Spleen (tissue), 11 donors: Measurements from ENCODE around the gene CTSK. TPM values are rescaled to one million over a fixed set of nuclear protein-coding genes. Genes with fewer than 3 reads are reported as not detected.

Experiments used
- DNase-seq: peaks from one replicate; pipeline ENCODE4 v3.0.0-alpha.2; 2020
- H3K27ac ChIP-seq, 8 donors: fragments of 200-600 bp; sonication (generic) in 7 of 8; 1 replicate in 4 of 8; 2 replicates in 4 of 8; pipeline versions ENCODE4 v1.5.0 to v1.8.0; 2016 to 2021; ENCODE audit warnings: inconsistent platforms in 4 of 8, mild to moderate bottlenecking in 4 of 8, moderate library complexity in 1 of 8
- H3K27me3 ChIP-seq, 7 donors: fragments of 200-600 bp; sonication (generic) in 6 of 7; replicated peaks in 1 of 7; 1 replicate in 4 of 7; 2 replicates in 3 of 7; pipeline versions ENCODE4 v1.5.0 to v1.8.0; 2016 to 2021; ENCODE audit warnings: inconsistent platforms in 3 of 7, mild to moderate bottlenecking in 1 of 7
- H3K36me3 ChIP-seq, 6 donors: fragments of 200-600 bp; sonication (generic) in 5 of 6; 1 replicate in 4 of 6; 2 replicates in 2 of 6; pipeline versions ENCODE4 v1.5.0 to v1.8.0; 2016 to 2021; ENCODE audit warnings: inconsistent platforms in 2 of 6
- H3K4me1 ChIP-seq, 6 donors: fragments of 200-600 bp; sonication (generic) in 5 of 6; 1 replicate in 3 of 6; 2 replicates in 3 of 6; pipeline versions ENCODE4 v1.5.0 to v1.8.0; 2016 to 2021; ENCODE audit warnings: inconsistent platforms in 3 of 6
- H3K4me3 ChIP-seq, 8 donors: fragments of 200-600 bp; sonication (generic) in 7 of 8; 1 replicate in 4 of 8; 2 replicates in 4 of 8; pipeline versions ENCODE4 v1.5.0 to v1.8.0; 2016 to 2021; ENCODE audit warnings: inconsistent platforms in 4 of 8, mild to moderate bottlenecking in 4 of 8, moderate library complexity in 2 of 8
- H3K9me3 ChIP-seq, 8 donors: fragments of 200-600 bp; sonication (generic) in 7 of 8; 1 replicate in 4 of 8; 2 replicates in 4 of 8; pipeline versions ENCODE4 v1.5.0 to v1.8.0; 2016 to 2021; ENCODE audit warnings: inconsistent platforms in 4 of 8
- POLR2A ChIP-seq, 3 donors: fragments of 450-650 bp; IDR thresholded peaks; one replicate each; pipeline ENCODE4 v1.5.1; 2017; ENCODE audit warnings: antibody characterized with exemption in 3 of 3, mild to moderate bottlenecking in 1 of 3
- POLR2AphosphoS5 ChIP-seq, 3 donors: sonication (generic); formaldehyde crosslinking; IDR thresholded peaks; one replicate each; pipeline ENCODE4 v1.5.1; 2017; ENCODE audit warnings: antibody characterized with exemption in 3 of 3
- WGBS, 5 donors: extraction: QIAGEN DNeasy Blood & Tissue Kit in 3 of 5; methylation state at CpG; one replicate each; pipeline versions ENCODE4 v1.1.5 to v1.1.7; 2013 to 2018; 5-methylcytosine and 5-hydroxymethylcytosine counted together
- intact Hi-C: fragments of 100-400 bp; cut with DNase I; formaldehyde crosslinking; loops from one replicate; pipeline ENCODE4 v1.15.0; 2023; ENCODE audit warnings: low total_unique reads
- polyA plus RNA-seq, 3 donors: library from polyadenylated mRNA; stranded (reverse); fragments of 200-250 nt; gene quantifications; one replicate each; pipeline ENCODE4 v1.2.1, GENCODE V29; 2013
- total RNA-seq, 7 donors: library from RNA; depleted of rRNA in 3 of 7; stranded (reverse); fragments of >200 nt in 3 of 7; fragmentation: NEBNext Ultra II Directional in 4 of 7; extraction: Animal tissue kit (Norgen Biotek cat#: 25700) in 4 of 7; gene quantifications; one replicate each; pipeline versions ENCODE4 v1.1.0 to v1.2.1, GENCODE V29; 2016 to 2021
- TF ChIP-seq, protein P1 (sequence below), 11 experiments: fragments of 200-600 bp in 7 of 11; fragments of 450-650 bp in 4 of 11; sonication (generic) in 4 of 11; IDR thresholded peaks in 8 of 11; conservative IDR thresholded peaks in 3 of 11; 1 replicate in 7 of 11; 2 replicates in 4 of 11; pipeline versions ENCODE4 v1.4.0 to v1.8.0; 2016 to 2021; ENCODE audit warnings: antibody characterized with exemption in 11 of 11, inconsistent platforms in 4 of 11, mild to moderate bottlenecking in 1 of 11
- donor health status: healthy with polysubstance abuse.
- donor health status: DM: no; HTN: no; CAD: no; lungs with moderate emphysema.
- donor health status: DM: no; HTN: no; CAD: no.
- donor health status: Bipolar disorder and iron deficiency.
- donor health status: healthy.
- donor health status: DM: no; HTN: no; CAD: no.
- donor health status: DM: yes; HTN: yes; CAD: no.

CTSK gene
- total and polyA plus RNA-seq, 10 donors, result 11.5 to 68.2 (median 22.2) TPM

DNA sequence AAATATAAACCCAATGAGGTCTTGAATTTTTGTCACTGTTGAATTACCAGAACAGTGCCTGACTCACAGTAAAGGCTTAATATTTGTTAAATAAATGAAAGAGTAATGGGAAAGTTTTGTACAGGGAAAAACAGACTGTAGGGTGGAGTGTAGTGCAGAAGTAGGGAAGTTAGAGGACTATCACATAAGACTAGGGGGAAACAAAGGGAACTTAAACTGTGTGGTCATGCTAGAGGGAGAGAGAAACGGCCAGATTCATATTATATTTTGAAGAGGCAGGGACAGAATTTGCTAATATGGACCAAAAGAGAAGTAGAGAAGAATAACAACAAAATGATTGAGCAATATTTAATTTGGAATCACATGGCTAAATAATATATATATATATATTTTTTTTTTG is 14.8 kb downstream of the CTSK start:
- peaks cover 0 to 52% (median 9%) of the 10 kb centered on the region in 6 donors for H3K4me1 ChIP-seq
- H3K9me3 ChIP-seq, result no peaks in the 10 kb centered on the region
- peaks cover 0 to 36% (median 13%) of the 10 kb centered on the region in 6 donors for H3K36me3 ChIP-seq
- TF ChIP-seq, protein P1, sequence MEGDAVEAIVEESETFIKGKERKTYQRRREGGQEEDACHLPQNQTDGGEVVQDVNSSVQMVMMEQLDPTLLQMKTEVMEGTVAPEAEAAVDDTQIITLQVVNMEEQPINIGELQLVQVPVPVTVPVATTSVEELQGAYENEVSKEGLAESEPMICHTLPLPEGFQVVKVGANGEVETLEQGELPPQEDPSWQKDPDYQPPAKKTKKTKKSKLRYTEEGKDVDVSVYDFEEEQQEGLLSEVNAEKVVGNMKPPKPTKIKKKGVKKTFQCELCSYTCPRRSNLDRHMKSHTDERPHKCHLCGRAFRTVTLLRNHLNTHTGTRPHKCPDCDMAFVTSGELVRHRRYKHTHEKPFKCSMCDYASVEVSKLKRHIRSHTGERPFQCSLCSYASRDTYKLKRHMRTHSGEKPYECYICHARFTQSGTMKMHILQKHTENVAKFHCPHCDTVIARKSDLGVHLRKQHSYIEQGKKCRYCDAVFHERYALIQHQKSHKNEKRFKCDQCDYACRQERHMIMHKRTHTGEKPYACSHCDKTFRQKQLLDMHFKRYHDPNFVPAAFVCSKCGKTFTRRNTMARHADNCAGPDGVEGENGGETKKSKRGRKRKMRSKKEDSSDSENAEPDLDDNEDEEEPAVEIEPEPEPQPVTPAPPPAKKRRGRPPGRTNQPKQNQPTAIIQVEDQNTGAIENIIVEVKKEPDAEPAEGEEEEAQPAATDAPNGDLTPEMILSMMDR (IDR thresholded peaks at IDR 0.05 in 8 of 11, conservative IDR thresholded peaks at IDR 0.05 in 3 of 11), result no peak
- TF ChIP-seq POLR2AphosphoS5 (IDR thresholded peaks at IDR 0.05) (no peak), POLR2A (IDR thresholded peaks at IDR 0.05) (no peak)
- 31 to 64% (median 38%) methylated on average over 1 of the region's 1 CpG for WGBS, 5 donors
- DNase-seq, result no peak
- peak overlapping the region in 7 of 8 donors; percentile 7 to 71 (median 49) for H3K27ac ChIP-seq
- H3K27me3 ChIP-seq, result no peaks in the 10 kb centered on the region
- intact Hi-C loops, result no loop called here
- H3K4me3 ChIP-seq, result no peak overlapping the region

DNA sequence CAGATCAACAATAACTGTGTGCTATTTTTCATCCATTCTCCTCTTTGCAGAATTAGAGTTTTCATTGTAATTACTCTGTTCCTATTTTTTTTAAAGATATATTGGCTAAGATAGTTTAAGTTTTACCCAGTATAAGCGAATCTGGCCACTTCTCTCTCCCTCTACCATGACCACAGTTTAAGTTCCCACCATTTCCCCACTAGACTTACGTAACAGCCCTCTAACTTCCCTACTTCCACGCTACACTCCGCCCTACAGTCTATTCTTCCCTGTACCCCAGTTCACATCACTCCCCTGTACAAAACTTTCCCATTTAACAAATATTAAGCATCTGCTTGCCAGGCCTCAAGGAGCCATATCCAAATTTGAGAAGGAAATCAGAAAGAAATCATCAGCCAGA is 16.5 kb downstream of the CTSK start:
- WGBS, 5 donors, result 49 to 73% (median 69%) methylated on average over 4 of the region's 4 CpGs
- peaks cover 0 to 58% (median 17%) of the 10 kb centered on the region in 6 donors for H3K4me1 ChIP-seq
- intact Hi-C loops, result no loop called here

DNA sequence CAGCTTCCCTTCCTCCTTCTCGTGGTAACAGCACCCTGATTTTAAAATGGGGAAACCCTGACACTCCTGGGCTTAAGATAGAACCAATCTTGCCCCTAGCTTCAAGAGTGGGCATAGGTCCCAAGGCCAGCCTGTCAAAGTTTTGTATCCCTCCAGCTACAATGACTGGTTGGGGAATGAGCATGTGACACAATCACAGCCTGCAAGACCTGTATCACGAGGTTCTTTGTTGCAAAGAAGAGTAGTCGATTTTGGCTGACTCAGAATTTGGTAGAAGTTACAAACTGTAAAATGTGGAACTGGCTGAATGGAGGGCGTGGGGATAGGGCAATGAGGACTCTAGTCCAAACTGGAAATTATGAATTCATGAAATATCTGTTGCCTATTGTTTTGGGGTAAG is 18.7 kb downstream of the CTSK start:
- Histone ChIP-seq H3K27me3 (no peaks in the 10 kb centered on the region), H3K27ac (peak overlapping the region in 5 of 8 donors; percentile 22 to 79 (median 70)), H3K4me3 (no peak overlapping the region), H3K9me3 (no peaks in the 10 kb centered on the region), H3K36me3 (no peaks in the 10 kb centered on the region), H3K4me1 (peaks cover 0 to 57% (median 17%) of the 10 kb centered on the region in 6 donors)
- no peak for DNase-seq
- intact Hi-C loops, result no loop called here
- TF ChIP-seq, protein P1 (IDR thresholded peaks at IDR 0.05 in 8 of 11, conservative IDR thresholded peaks at IDR 0.05 in 3 of 11), result no peak
- TF ChIP-seq POLR2AphosphoS5 (IDR thresholded peaks at IDR 0.05) (no peak), POLR2A (IDR thresholded peaks at IDR 0.05) (no peak)
- WGBS, 5 donors, result 50 to 74% (median 60%) methylated on average over 4 of the region's 4 CpGs

More for the DNA sequence above, 16.5 kb downstream of the CTSK start:
- Histone ChIP-seq H3K27ac (peak overlapping the region in 6 of 8 donors; percentile 5 to 79 (median 63)), H3K27me3 (no peaks in the 10 kb centered on the region), H3K4me3 (peak overlapping the region in 1 of 8 donors; percentile 31), H3K36me3 (peaks cover 0 to 20% (median 4%) of the 10 kb centered on the region in 6 donors), H3K9me3 (no peaks in the 10 kb centered on the region)
- TF ChIP-seq, protein P1 (IDR thresholded peaks at IDR 0.05 in 8 of 11, conservative IDR thresholded peaks at IDR 0.05 in 3 of 11), result no peak
- peak in 1 of 3 donors; percentile 7 for TF ChIP-seq POLR2AphosphoS5 (IDR thresholded peaks at IDR 0.05)
- no peak for DNase-seq

DNA sequence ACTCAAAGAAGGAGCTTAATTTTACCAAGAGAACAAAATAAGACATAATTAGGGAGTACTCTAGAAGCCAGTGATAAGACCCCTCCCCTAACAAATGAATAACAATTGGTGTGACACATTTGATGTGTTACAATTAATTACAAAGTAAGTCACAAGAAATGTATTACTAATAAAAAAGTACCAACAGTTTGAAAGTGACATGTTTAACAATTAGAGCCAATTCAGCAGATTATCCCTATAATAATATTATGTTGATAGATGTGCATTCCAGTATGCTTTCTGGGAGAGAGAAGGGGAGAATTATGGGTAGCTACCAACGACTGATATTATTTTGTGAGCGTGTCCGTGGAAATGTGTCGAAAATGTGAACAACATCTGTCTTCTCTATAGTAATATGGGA is 19.1 kb downstream of the CTSK start:
- TF ChIP-seq, protein P1 (IDR thresholded peaks at IDR 0.05 in 8 of 11, conservative IDR thresholded peaks at IDR 0.05 in 3 of 11), result no peak
- no peak for TF ChIP-seq POLR2AphosphoS5 (IDR thresholded peaks at IDR 0.05)
- TF ChIP-seq POLR2A (IDR thresholded peaks at IDR 0.05), result no peak
- WGBS, 5 donors, result 91 to 94% (median 93%) methylated on average over 4 of the region's 4 CpGs

More for the DNA sequence above, 19.1 kb downstream of the CTSK start:
- intact Hi-C loops, result no loop called here
- no peak overlapping the region for H3K4me3 ChIP-seq
- H3K4me1 ChIP-seq, result peaks cover 0 to 57% (median 17%) of the 10 kb centered on the region in 6 donors
- H3K27ac ChIP-seq, result peak overlapping the region in 5 of 8 donors; percentile 15 to 79 (median 70)
- H3K27me3 ChIP-seq, result no peaks in the 10 kb centered on the region
- no peaks in the 10 kb centered on the region for H3K9me3 ChIP-seq
- H3K36me3 ChIP-seq, result no peaks in the 10 kb centered on the region
- DNase-seq, result no peak
